Mesothelial cell of epicardium (in vitro differentiated cells): ENCODE measurements around the gene RUNX1. TPM values are rescaled to one million over a fixed set of nuclear protein-coding genes. Genes with fewer than 3 reads are reported as not detected.

Experiments used
- DNase-seq, 2 experiments: peaks; one replicate each; pipeline ENCODE4 v3.0.0; 2021; ENCODE audit warnings: low spot score in 2 of 2; ENCODE audit not compliant: unreplicated experiment in 2 of 2
- H3K27ac Mint-ChIP-seq: 2 replicates; pipeline ENCODE4 v1.8.0; 2021; ENCODE audit warnings: mixed read lengths
- H3K27me3 Mint-ChIP-seq: 2 replicates; pipeline ENCODE4 v1.8.0; 2021; ENCODE audit warnings: low read depth, mixed read lengths
- H3K36me3 Mint-ChIP-seq: 2 replicates; pipeline ENCODE4 v1.8.0; 2021; ENCODE audit warnings: mixed read lengths
- H3K4me1 Mint-ChIP-seq: 2 replicates; pipeline ENCODE4 v1.8.0; 2021; ENCODE audit warnings: mixed read lengths
- H3K4me3 Mint-ChIP-seq: 2 replicates; pipeline ENCODE4 v1.8.0; 2021; ENCODE audit warnings: mild to moderate bottlenecking, moderate library complexity, mixed read lengths
- H3K9me3 Mint-ChIP-seq: 2 replicates; pipeline ENCODE4 v1.8.0; 2021; ENCODE audit warnings: mixed read lengths
- total RNA-seq: library from RNA; stranded (reverse); gene quantifications from 3 replicates; pipeline ENCODE4 v1.2.1, GENCODE V29; 2021
- TF ChIP-seq, protein P1 (sequence below): fragments of 200-600 bp; sonication (generic); IDR thresholded peaks from one replicate; pipeline ENCODE4 v1.5.0; 2021; ENCODE audit warnings: antibody characterized with exemption; ENCODE audit not compliant: unreplicated experiment

Gene RUNX1
- total RNA-seq, 1 donor from 2014 or later, result 41.2 TPM

- TF ChIP-seq, protein P1, sequence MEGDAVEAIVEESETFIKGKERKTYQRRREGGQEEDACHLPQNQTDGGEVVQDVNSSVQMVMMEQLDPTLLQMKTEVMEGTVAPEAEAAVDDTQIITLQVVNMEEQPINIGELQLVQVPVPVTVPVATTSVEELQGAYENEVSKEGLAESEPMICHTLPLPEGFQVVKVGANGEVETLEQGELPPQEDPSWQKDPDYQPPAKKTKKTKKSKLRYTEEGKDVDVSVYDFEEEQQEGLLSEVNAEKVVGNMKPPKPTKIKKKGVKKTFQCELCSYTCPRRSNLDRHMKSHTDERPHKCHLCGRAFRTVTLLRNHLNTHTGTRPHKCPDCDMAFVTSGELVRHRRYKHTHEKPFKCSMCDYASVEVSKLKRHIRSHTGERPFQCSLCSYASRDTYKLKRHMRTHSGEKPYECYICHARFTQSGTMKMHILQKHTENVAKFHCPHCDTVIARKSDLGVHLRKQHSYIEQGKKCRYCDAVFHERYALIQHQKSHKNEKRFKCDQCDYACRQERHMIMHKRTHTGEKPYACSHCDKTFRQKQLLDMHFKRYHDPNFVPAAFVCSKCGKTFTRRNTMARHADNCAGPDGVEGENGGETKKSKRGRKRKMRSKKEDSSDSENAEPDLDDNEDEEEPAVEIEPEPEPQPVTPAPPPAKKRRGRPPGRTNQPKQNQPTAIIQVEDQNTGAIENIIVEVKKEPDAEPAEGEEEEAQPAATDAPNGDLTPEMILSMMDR, result peak; percentile 21
- Mint-ChIP-seq H3K27ac (peak overlapping the region; percentile 67), H3K9me3 (no peaks in the 10 kb centered on the region), H3K27me3 (no peaks in the 10 kb centered on the region), H3K4me3 (no peak overlapping the region), H3K36me3 (peaks cover 19% of the 10 kb centered on the region), H3K4me1 (peaks cover 8% of the 10 kb centered on the region)
- DNase-seq, result no peak
Measured at GRCh38 chr21:34857874-34858273, 191.2 kb downstream of the RUNX1 start.

DNA sequence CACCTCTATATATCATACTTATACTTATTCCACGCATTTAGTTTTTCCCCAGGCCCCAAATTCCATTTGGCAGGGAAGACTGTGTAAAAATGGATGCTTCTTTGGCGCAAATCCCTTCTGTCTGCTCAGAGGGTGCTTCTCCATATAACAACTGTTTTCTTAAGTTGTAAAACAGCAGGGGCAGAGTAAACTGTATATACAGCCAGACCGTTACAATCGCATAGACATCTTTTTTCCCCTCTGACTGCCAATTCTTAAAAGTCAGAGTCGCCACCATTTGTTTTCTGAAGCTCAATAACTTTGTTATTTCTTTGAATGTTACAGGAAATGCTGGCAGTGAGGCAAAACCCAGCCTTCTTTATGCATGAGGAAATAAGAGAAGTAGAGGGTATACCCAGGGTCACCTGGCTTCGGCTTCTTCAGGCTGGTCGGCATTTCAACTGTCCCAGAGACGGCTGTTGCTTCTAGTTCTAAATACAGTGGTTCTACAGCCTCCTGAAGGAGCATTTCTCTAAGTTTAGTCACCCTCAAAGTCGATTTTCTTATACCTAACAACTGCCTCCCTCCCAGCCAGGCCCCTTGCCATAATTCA lies 191.9 kb downstream of the RUNX1 start:
- no peaks in the 10 kb centered on the region for H3K9me3 Mint-ChIP-seq
- H3K27me3 Mint-ChIP-seq, result no peaks in the 10 kb centered on the region
- peaks cover 18% of the 10 kb centered on the region for H3K36me3 Mint-ChIP-seq
- TF ChIP-seq, protein P1, result no peak
- DNase-seq, result no peak
- H3K4me3 Mint-ChIP-seq, result no peak overlapping the region
- H3K27ac Mint-ChIP-seq, result peak overlapping the region; percentile 67
- peaks cover 15% of the 10 kb centered on the region for H3K4me1 Mint-ChIP-seq

- TF ChIP-seq, protein P1, result no peak
- Mint-ChIP-seq H3K4me1 (peaks cover 17% of the 10 kb centered on the region), H3K36me3 (peaks cover 19% of the 10 kb centered on the region), H3K27ac (peak overlapping the region; percentile 68), H3K27me3 (no peaks in the 10 kb centered on the region), H3K9me3 (no peaks in the 10 kb centered on the region), H3K4me3 (no peak overlapping the region)
- DNase-seq, result no peak
Measured at GRCh38 chr21:34852448-34852847, 196.7 kb downstream of the RUNX1 start.

- H3K9me3 Mint-ChIP-seq, result no peaks in the 10 kb centered on the region
- H3K4me1 Mint-ChIP-seq, result peaks cover 37% of the 10 kb centered on the region
- H3K4me3 Mint-ChIP-seq, result no peak overlapping the region
- TF ChIP-seq, protein P1, result no peak
- H3K27me3 Mint-ChIP-seq, result no peaks in the 10 kb centered on the region
- H3K36me3 Mint-ChIP-seq, result peaks cover 14% of the 10 kb centered on the region
- no peak overlapping the region for H3K27ac Mint-ChIP-seq
- DNase-seq, result no peak
Measured at GRCh38 chr21:34850166-34850690, 198.9 kb downstream of the RUNX1 start.

GRCh38 chr21:34846601-34847112 lies 202.4 kb downstream of the RUNX1 start:
- DNase-seq, result no peak
- Mint-ChIP-seq H3K4me3 (peak overlapping the region; percentile 20), H3K9me3 (no peaks in the 10 kb centered on the region), H3K27ac (peak overlapping the region; percentile 92), H3K27me3 (no peaks in the 10 kb centered on the region), H3K36me3 (peaks cover 11% of the 10 kb centered on the region), H3K4me1 (peaks cover 43% of the 10 kb centered on the region)
- TF ChIP-seq, protein P1, result no peak
